GM21717 (cell line): ENCODE results near the gene ARHGAP22.
A peak's percentile ranks its signal among the peaks of the same experiment; 100 is the strongest.

Source experiments
- ATAC-seq: cut with Tn5 transposase; IDR thresholded peaks from one replicate; pipeline ENCODE4 v1.9.1; 2021; ENCODE audit warnings: mild to moderate bottlenecking, moderate library complexity; ENCODE audit not compliant: unreplicated experiment

The ARHGAP22 gene

DNA sequence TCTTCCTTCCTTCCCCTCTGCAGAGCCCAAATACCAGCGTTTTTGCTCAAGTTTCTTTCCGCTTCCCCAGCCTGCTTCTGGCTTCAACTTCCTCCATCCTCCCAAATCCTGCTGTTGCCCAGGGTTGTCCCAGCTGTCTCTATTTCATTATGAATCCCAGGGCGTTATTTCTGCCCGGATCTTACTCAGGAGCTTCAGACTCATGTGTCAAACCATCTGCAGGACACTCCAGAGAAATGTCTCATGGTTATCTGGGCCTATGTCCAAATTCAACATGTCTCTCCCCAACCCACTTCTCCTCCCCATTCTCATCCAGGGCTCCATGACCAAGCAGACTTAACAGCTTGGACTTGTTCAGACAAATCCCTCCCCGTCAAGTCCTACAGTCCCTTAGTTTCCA lies 15.6 kb downstream of the ARHGAP22 start:
- ATAC-seq = no peak

GRCh38 chr10:48587819-48588218 lies 17.1 kb downstream of the ARHGAP22 start:
- no peak for ATAC-seq

DNA sequence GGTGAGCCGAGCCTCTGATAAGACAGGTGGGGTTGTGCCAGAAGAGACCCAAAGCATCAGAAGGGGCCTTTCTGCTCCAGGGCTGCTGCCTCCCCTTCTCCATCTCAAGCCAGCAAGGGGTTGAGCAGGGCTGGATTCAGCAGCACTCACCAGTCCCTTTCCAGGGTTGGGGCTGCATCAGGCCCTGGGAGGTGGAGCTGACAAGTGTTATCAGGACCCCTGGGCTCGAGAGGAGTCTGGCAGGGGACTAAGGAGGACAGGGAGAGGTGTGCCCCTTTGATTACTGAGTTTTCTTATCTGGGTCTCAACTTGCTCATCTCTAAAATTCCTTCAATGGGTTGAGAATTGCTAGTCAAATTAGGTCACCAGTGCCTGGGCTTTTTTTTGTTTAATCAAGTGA lies 17.8 kb downstream of the ARHGAP22 start:
- no peak for ATAC-seq

DNA sequence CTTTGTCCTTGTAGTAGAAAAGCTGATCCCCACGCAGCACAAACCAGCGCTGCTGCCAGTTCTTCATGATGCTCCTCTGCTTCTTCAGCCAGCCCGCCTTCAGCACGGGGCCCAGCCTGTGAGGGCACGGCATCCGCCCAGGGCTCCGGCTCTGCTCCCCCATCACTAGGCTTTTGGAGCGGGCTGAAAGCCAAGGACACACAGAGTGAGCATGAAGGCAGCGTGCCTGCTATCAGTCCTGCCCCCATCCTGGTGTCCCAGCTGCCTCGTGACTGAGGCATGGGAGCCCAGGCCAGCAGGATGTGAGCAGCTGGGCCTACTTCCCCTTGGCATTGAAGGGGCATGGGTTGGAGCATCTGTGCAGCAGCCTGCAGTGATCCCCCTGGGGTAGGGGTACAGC lies 21.9 kb downstream of the ARHGAP22 start:
- no peak for ATAC-seq

- ATAC-seq = no peak
Measured at GRCh38 chr10:48580236-48580635, 24.6 kb downstream of the ARHGAP22 start.

DNA sequence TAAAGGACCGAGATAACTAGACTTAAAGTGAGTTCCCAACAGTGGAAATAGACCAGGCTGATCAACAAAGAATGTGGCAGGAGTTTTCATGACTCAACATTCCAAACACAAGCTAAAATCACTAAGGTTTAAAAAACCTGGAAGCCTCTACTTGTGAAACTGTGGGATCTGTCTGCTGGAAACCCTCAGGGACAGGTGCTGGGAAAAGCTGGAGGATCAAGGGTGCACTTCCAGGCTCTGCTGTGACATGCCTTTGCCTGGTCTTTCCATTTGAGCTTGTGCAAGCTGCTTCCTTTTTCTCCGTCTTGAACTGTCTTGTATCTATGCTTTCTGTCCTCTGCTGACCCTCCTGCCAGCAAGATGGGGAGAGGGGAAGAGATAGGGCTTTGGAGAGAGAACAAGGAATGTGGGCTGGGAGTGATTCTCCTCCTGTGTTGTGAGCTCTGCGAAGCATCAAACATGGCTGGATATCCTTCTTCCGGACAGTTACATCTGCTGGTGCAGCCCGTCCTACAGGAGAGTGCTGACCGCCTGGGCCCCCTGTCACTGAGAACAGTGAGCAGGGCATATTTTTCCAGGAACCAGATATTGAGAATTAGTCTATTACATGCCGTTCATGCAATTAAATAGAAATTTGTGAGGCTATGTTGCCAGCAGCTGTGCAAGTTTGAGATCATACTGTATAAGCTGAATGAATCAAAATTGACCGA lies 25.5 kb downstream of the ARHGAP22 start:
- no peak for ATAC-seq

DNA sequence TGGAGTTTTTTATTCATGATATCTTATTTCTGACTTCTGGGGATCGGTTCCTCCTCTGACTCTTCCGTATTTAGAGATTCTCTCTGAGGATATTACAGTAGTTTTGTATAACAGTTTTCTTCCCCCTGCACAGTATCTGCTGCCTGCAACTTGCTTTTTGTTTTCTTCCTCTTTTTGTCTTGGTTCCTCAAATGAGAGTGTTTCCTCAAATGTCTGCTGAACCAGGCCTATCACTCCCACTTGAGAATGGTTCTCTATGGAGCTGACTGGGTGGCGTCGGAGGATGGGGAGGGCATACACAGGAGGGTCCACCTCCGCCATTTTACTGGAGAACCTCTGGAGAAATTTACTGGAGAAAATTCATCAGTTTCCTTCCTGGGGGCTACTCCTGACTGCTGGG lies 27.7 kb downstream of the ARHGAP22 start:
- no peak for ATAC-seq

DNA sequence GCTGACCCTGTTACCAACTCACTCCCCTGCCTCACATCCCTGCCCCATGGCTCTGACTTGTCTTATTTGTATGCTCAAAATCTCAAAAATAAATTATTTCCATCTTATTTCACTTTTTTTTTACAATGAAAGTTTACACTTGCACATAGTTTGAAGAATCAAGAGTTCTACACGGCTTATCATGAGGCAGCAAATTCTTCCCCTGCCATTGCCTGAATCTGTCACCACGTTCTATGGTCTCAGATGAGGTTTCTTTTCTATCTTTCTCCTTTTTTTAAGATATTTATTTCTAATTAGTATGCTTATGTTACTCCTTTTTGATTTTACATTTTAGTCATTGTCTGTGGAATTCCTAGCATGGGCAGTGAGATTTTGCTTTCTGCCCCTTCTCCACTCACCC lies 28.4 kb downstream of the ARHGAP22 start:
- ATAC-seq = no peak

GRCh38 chr10:48575901-48576300 lies 29.0 kb downstream of the ARHGAP22 start:
- ATAC-seq = no peak

GRCh38 chr10:48574817-48575380 lies 30.0 kb downstream of the ARHGAP22 start:
- peak; percentile 3 for ATAC-seq

DNA sequence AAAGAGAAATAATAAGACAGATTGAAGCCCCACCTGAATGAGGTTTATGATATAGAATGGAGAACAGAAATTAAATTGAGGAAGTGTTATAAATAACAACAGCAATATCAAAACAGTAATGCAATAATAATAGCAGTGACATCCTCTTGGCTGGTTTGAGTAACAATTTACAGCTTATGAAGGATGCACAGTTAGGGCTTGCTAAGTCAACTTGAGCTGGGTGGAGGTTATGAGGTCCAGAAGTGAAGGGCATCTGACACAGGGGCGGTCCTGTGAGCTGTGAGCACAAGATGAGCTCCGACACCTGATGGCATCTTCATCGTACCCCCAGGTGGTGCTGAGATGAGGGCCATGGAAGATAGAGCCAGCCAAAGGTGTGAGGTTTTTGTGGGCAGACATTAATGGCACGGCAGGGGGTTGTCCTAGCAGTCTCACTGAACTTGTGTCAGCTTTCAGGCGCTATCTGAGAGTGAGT lies 30.5 kb downstream of the ARHGAP22 start:
- ATAC-seq = peak; percentile 46

DNA sequence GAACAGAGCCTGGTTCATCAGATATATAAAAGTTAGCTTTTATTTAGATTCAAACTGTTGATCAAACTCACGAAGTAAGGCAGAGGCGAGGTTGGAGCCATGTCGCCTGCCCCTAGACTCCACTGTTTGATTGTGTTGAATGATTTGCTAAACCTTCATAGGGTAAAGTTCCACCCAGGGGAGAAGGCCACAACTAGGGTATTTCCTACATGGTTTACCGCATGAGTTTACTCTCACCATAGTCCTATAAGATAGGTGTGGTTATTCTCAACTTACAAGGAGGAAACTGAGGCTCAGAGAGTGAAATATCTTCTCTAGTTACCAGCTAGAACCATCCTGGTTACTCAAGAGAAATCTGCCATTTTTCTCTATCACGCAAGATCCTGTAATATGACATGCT lies 31.8 kb downstream of the ARHGAP22 start:
- ATAC-seq = no peak

- no peak for ATAC-seq
Measured at GRCh38 chr10:48572414-48572813, 32.5 kb downstream of the ARHGAP22 start.

- no peak for ATAC-seq
Measured at GRCh38 chr10:48568546-48568945, 36.3 kb downstream of the ARHGAP22 start.

- ATAC-seq = no peak
Measured at GRCh38 chr10:48568131-48568530, 36.7 kb downstream of the ARHGAP22 start.

DNA sequence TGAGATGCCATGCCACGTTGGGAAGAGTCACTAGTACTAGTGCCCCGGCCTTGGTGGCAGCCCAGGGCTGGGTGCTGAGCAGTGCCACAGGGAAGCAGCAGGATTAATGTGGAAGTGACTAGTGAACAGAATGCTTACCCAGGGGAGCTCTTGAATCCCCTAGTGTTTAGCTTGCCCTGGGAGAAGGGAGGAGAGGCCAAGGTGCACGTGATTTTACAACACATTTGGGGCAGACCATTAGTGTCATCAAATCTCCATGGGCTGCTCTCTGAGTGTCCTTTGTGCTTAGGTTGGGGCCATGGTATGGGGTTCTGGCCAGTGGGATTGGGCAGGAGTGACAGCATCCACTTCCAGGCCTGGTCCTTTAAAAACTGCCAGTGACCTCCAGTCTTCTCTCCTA lies 37.5 kb downstream of the ARHGAP22 start:
- no peak for ATAC-seq

DNA sequence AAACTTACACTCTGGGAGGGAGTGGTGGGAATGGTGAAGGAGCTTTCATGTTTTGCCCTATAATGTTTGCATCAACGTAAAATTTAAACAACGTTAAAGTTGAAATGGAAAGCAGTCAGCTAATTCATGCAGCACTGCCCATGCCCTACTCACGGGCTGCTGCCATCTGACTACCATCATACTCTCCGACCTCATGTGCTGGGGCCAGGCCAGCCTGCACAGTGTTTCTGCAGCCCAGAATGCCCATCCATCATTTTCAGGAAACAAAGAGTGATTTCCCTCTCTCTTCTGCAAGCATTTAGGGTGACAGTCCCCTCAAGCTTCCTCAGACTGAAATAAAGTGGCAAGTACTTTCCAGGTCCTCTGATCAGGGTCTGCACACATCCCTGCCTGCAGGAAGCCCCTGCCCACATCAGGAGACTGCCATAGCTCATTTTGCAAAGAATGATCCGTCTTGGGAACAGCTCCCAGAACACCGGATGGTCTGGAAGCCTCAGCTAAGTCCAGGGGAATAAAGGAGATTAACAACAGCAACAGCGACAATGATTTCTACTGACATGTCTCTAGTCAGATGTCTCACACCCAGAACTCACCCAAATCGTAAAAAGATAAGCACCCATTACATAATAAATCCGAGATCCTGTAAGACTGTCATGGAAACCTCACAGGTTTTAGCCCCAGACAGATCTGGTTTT lies 40.3 kb downstream of the ARHGAP22 start:
- no peak for ATAC-seq

DNA sequence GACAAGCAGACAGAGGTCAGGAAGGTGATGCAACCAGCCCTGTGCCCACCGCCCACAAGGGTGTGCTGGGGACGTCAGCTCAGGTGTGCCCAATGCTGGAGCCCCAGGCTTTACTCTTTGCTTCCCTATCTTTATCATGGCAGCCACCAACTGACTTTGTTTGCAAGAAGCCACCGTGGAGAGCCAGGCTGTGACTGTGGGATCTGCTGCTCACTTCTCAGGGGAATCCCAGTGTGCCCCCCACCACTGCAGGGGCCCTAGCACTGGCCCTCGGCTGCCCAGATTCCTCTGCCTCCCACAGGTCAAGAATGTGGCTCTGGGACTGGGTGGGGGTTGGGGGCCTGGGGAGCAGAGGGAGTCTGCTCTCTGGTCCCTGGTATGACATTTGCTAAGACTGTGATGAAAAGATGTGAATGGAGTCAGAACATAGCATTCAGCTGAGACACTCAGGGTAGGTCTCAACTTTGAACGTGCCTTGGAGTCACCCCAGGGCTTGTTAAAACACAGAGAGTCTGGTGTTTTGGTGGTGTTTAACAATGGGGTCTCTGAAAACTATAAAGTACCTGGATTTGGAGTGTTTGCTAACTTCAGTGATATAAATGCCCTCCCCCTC lies 47.3 kb downstream of the ARHGAP22 start:
- ATAC-seq = no peak

DNA sequence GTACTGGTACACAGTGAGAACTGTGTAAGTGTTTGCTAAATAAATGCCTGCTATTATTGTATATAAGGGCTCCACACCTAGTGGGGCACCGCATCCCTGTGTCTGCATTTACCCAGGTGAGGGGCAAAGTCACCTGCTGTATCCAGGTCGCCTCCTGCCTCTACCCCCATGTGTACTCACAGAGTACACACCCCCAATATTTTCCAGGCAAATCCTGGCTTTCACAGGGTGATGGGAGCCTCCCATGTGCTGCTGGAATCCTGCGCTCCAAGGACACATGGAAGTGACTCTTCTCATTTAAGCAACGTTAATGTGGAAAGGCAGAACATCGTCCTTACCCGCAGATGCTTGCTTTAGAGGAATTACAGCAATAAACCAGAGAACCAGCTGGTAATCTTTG lies 48.2 kb downstream of the ARHGAP22 start:
- no peak for ATAC-seq

DNA sequence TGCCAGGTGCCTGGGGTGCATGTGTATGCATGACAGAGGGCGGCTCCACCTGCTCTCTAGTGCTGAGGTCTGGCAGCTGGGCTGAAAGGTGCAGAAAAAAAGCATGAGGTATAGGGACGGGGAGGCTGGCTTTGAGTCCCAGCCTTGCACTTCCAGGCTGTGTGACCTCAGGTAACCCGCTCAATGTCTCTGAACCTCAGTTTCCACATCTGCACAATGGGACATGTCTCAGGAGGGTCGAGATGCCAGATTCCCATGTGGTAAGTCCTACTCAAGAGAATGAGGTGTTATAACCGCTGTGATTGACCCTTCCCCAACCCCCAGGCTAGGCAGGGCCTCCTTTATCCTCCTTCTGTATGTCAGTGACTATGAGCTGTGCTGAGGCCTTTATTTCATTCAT lies 48.8 kb downstream of the ARHGAP22 start:
- ATAC-seq = no peak

DNA sequence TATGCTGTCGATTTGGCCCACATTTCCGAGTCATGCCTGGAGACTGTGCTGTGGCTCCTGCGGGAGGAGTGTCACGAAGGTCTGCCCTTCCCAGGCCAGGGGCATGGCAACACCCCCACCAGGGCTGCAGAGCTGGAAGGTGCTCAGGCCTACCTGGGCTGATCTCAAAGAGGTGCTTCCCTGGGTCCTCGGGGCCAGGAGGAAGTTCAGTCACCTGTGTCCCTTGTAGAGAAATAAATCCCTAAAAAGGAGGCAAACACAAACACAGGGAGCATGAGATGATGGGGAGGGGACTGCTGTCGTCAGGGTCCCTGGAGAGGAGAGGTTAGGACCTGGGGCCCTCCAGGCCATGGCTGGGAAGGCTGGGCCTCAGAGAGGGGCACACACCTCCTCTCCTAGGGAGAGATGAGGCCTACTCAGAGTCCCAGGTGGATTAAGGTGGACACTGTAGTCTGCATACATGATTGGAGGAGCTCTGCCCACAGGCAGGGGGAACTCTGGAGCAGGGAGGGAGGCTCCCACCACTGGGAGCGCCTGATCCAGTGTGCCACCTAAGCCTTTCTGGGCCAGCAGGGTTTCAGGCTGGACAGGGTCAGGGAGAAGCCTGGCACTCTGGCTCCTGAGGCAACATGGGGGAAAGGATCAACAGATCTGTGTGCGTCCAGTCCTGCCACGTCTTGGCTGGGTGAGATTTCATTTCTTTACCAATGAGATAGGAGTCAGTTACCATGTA lies 49.4 kb downstream of the ARHGAP22 start:
- no peak for ATAC-seq
